NT2/D1 (cell line): Measurements from ENCODE around the gene TRIM32.

ENCODE experiments used
- SUZ12 ChIP-seq: IDR thresholded peaks from 2 replicates; pipeline ENCODE4 v1.6.1; 2011; ENCODE audit not compliant: insufficient read length, insufficient read depth; ENCODE audit errors: extremely low read depth
- YY1 ChIP-seq: IDR thresholded peaks from 2 replicates; pipeline ENCODE4 v1.6.1; 2011; ENCODE audit not compliant: insufficient read length, insufficient read depth

DNA sequence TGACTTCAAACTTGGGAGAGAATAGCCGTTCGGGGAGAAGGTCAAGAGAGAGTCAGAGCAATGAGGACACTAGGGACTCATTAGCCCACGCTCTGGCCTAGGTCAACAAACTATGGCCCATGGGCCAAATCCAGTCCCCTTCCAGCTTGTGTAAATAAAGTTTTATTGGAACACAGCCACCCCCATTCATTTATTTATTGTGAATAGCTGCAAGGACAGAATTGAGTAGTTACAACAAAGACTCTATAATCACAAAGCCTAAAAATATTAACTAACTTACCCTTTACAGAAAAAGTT lies 33.1 kb upstream of the TRIM32 start:
- TF ChIP-seq SUZ12 (no peak), YY1 (no peak)
